Panc1 (cell line): ENCODE measurements around the gene MRAS.
"Not testable (repeated sequence)": the region's sequence is repeated elsewhere in the genome, so short reads cannot be mapped to it uniquely, and the experiment has no call there.

Experiments used
- SIN3A ChIP-seq: IDR thresholded peaks from 2 replicates; pipeline ENCODE4 v1.6.1; 2012; ENCODE audit warnings: low read depth, mild to moderate bottlenecking, low read length, moderate library complexity, borderline replicate concordance; ENCODE audit not compliant: insufficient read depth
- TCF7L2 ChIP-seq: IDR thresholded peaks from 2 replicates; pipeline ENCODE4 v1.6.1; 2011; ENCODE audit warnings: mild to moderate bottlenecking, low read depth, low read length, inconsistent platforms
- TF ChIP-seq, protein P1 (sequence below), 2 experiments: IDR thresholded peaks; 2 replicates each; pipeline ENCODE4 v1.6.1; 2011 to 2012; ENCODE audit warnings: low read depth in 2 of 2, control low read depth in 1 of 2, low read length in 1 of 2, mild to moderate bottlenecking in 1 of 2, moderate library complexity in 1 of 2; ENCODE audit not compliant: insufficient read depth in 1 of 2
- TF ChIP-seq, protein P2 (sequence below): fragments of 450-650 bp; IDR thresholded peaks from 2 replicates; pipeline ENCODE4 v1.5.1; 2017; ENCODE audit warnings: mild to moderate bottlenecking

DNA sequence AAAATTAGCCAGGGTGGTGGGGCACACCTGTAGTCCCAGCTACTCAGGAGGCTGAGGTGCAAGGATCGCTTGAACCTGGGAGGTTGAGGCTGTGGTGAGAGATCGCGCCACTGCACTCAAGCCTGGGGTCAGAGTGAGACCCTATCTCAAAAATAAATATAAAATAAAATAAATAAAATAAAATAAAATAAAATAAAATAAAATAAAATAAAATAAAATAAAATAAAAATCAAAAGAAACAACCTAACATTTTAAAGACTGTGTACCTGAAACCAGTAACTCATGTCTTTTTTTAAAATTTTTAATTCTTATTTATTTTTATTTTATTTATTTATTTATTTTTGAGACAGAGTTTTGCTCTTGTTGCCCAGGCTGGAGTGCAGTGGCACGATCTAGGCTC is 78.4 kb downstream of the MRAS start:
- TF ChIP-seq, protein P1, sequence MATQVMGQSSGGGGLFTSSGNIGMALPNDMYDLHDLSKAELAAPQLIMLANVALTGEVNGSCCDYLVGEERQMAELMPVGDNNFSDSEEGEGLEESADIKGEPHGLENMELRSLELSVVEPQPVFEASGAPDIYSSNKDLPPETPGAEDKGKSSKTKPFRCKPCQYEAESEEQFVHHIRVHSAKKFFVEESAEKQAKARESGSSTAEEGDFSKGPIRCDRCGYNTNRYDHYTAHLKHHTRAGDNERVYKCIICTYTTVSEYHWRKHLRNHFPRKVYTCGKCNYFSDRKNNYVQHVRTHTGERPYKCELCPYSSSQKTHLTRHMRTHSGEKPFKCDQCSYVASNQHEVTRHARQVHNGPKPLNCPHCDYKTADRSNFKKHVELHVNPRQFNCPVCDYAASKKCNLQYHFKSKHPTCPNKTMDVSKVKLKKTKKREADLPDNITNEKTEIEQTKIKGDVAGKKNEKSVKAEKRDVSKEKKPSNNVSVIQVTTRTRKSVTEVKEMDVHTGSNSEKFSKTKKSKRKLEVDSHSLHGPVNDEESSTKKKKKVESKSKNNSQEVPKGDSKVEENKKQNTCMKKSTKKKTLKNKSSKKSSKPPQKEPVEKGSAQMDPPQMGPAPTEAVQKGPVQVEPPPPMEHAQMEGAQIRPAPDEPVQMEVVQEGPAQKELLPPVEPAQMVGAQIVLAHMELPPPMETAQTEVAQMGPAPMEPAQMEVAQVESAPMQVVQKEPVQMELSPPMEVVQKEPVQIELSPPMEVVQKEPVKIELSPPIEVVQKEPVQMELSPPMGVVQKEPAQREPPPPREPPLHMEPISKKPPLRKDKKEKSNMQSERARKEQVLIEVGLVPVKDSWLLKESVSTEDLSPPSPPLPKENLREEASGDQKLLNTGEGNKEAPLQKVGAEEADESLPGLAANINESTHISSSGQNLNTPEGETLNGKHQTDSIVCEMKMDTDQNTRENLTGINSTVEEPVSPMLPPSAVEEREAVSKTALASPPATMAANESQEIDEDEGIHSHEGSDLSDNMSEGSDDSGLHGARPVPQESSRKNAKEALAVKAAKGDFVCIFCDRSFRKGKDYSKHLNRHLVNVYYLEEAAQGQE (IDR thresholded peaks at IDR 0.05; ENCODE audit: insufficient read depth in 1 of 2, low read depth in 2 of 2, low read length in 1 of 2) = not testable (repeated sequence)
- TF ChIP-seq, protein P2, sequence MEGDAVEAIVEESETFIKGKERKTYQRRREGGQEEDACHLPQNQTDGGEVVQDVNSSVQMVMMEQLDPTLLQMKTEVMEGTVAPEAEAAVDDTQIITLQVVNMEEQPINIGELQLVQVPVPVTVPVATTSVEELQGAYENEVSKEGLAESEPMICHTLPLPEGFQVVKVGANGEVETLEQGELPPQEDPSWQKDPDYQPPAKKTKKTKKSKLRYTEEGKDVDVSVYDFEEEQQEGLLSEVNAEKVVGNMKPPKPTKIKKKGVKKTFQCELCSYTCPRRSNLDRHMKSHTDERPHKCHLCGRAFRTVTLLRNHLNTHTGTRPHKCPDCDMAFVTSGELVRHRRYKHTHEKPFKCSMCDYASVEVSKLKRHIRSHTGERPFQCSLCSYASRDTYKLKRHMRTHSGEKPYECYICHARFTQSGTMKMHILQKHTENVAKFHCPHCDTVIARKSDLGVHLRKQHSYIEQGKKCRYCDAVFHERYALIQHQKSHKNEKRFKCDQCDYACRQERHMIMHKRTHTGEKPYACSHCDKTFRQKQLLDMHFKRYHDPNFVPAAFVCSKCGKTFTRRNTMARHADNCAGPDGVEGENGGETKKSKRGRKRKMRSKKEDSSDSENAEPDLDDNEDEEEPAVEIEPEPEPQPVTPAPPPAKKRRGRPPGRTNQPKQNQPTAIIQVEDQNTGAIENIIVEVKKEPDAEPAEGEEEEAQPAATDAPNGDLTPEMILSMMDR = not testable (repeated sequence)
- not testable (repeated sequence) for TF ChIP-seq SIN3A, TCF7L2
